Heart left ventricle (tissue), 16 donors: ENCODE measurements around the gene COL26A1. TPM values are rescaled to one million over a fixed set of nuclear protein-coding genes. Genes with fewer than 3 reads are reported as not detected.

Source experiments
- ATAC-seq, 4 donors: fragments of 200-7000 bp; cut with Tn5 transposase; one replicate each; pipeline ENCODE4 v1.9.1; 2020 to 2022; ENCODE audit warnings: moderate library complexity in 4 of 4, mild to moderate bottlenecking in 3 of 4, moderate number of reproducible peaks in 1 of 4
- DNase-seq, 5 donors: peaks; one replicate each; pipeline ENCODE4 v3.0.0-alpha.2; 2020
- H3K27ac ChIP-seq, 12 donors: fragments of 200-600 bp; sonication (generic) in 4 of 12; one replicate each; pipeline versions ENCODE4 v1.5.0 to v1.8.0; 2016 to 2022; ENCODE audit warnings: mild to moderate bottlenecking in 2 of 12
- H3K27me3 ChIP-seq, 9 donors: fragments of 200-600 bp; sonication (generic) in 2 of 9; one replicate each; pipeline versions ENCODE4 v1.5.1 to v1.8.0; 2016 to 2022; ENCODE audit warnings: mild to moderate bottlenecking in 3 of 9
- H3K36me3 ChIP-seq, 9 donors: fragments of 200-600 bp; sonication (generic) in 2 of 9; one replicate each; pipeline versions ENCODE4 v1.5.0 to v1.8.0; 2018 to 2022; ENCODE audit warnings: mild to moderate bottlenecking in 2 of 9
- H3K4me1 ChIP-seq, 12 donors: fragments of 200-600 bp; sonication (generic) in 4 of 12; one replicate each; pipeline versions ENCODE4 v1.5.0 to v1.8.0; 2016 to 2022; ENCODE audit warnings: mild to moderate bottlenecking in 3 of 12
- H3K4me3 ChIP-seq, 12 donors: fragments of 200-600 bp; sonication (generic) in 4 of 12; one replicate each; pipeline versions ENCODE4 v1.5.0 to v1.8.0; 2017 to 2022; ENCODE audit warnings: mild to moderate bottlenecking in 9 of 12, moderate library complexity in 4 of 12
- H3K9me3 ChIP-seq, 12 donors: fragments of 200-600 bp; sonication (generic) in 4 of 12; one replicate each; pipeline versions ENCODE4 v1.5.0 to v1.8.0; 2016 to 2022; ENCODE audit warnings: mild to moderate bottlenecking in 1 of 12
- POLR2A ChIP-seq, 2 donors: fragments of 450-650 bp; IDR thresholded peaks; one replicate each; pipeline ENCODE4 v1.6.1; 2017; ENCODE audit warnings: antibody characterized with exemption in 2 of 2, mild to moderate bottlenecking in 2 of 2, moderate library complexity in 2 of 2
- WGBS, 4 donors: extraction: QIAGEN DNeasy Blood & Tissue Kit in 2 of 4; methylation state at CpG; one replicate each; pipeline versions ENCODE4 v1.1.5 to v1.1.7; 2013 to 2018; 5-methylcytosine and 5-hydroxymethylcytosine counted together
- intact Hi-C, 10 donors: fragments of 100-400 bp; cut with DNase I; formaldehyde crosslinking; loops; one replicate each; pipeline versions ENCODE4 v1.11.1 to v1.14.2; 2022
- polyA plus RNA-seq, 2 donors: library from polyadenylated mRNA; stranded (reverse); fragments of 200-250 nt; gene quantifications; one replicate each; pipeline ENCODE4 v1.2.3, GENCODE V29; 2013
- total RNA-seq, 9 donors: library from RNA; depleted of rRNA in 2 of 9; stranded (reverse); fragments of >200 nt in 2 of 9; fragmentation: NEBNext Ultra II Directional in 3 of 9; extraction: Animal tissue kit (Norgen Biotek cat#: 25700) in 3 of 9; gene quantifications; one replicate each; pipeline versions ENCODE4 v1.1.0 to v1.2.4, GENCODE V29; 2016 to 2023
- TF ChIP-seq, protein P1 (sequence below), 12 donors: fragments of 200-600 bp; sonication (generic) in 4 of 12; IDR thresholded peaks; one replicate each; pipeline versions ENCODE4 v1.5.0 to v1.8.0; 2018 to 2022; ENCODE audit warnings: antibody characterized with exemption in 12 of 12, mild to moderate bottlenecking in 5 of 12
- donor health status: ischemic (EF 13 %, LVEDD 7.1; RV severe dilation, severe dysfunction).
- donor health status: healthy with polysubstance abuse.
- donor health status: DM: no; HTN: yes; CAD: no.
- donor health status: DM: no; HTN: no; CAD: no.
- donor health status: ischemic (EF 25% LVEDD 6.9; RV normal size, moderate dysfunction).
- donor health status: ischemic (EF 25% LVEDD 5.7; RV mildly dilated, moderate dysfunction).
- donor health status: healthy.
- donor health status: DM: yes; HTN: yes; CAD: no.
- donor health status: ischemic (EF 35%, LVEDD 5.7; RV mildly dilated, moderate dysfunction).
- donor health status: nonischemic (EF 11% LVEDD 7.7; RV severe dilation, severe dysfunction).
- donor health status: DM: yes; HTN: yes; CAD: no.
- donor health status: PGD.
- donor health status: ischemic (EF 29% LVEDD 5.4; RV normal size, mild dysfunction).
- donor health status: nonischemic (EF 23%, LVEDD 6.1; RV moderate dilation, normal function).

Gene COL26A1
- total and polyA plus RNA-seq, 11 donors: 0.08 to 2.1 TPM; not detected in 9

DNA sequence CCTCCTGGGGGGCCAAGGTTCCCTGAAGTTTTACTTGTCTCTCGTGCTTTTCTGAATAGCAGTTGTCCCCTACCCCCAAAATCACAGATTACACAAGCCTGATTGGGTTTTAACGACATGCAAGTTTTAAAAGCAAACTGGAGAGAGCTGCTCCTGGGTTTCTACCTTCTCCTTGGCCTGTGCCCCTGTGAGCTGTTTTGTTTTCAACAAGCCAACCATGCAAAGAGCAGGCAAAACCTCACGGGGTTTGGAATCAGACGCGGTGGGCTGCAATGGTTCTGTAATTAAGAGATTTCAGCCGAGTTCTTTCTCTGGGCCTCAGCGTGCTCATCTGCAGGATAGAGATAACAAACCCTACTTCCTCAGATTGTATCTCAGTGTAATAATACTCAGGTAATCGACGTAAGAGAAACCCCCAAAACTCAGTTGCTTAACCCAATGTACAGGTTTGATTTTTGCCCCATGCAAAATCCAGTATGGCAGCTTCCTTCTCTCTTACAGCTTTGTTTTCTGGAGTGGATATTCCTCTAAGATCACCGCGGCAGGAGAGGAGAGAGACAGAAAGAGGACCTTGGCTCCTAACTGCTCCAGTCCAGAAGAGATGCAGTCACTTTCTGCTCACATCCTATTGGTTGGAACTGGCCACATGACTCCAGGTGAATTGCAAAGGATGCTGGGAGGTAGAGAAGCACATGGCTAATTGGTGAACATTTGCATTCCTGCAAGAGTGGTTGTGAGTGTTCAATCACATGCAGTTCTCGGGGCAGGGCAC, 224.4 kb downstream of the COL26A1 start:
- peaks cover 0 to 13% (median 4%) of the 10 kb centered on the region in 12 donors for H3K9me3 ChIP-seq
- peaks cover 0 to 5% (median 0%) of the 10 kb centered on the region in 9 donors for H3K27me3 ChIP-seq
- H3K27ac ChIP-seq: no peak overlapping the region
- DNase-seq (no peak), ATAC-seq (no peak)
- intact Hi-C loops: no loop called here
- H3K4me1 ChIP-seq: no peaks in the 10 kb centered on the region
- WGBS, 4 donors: 64 to 80% (median 66%) methylated on average over 12 of the region's 12 CpGs
- no peak overlapping the region for H3K4me3 ChIP-seq
- H3K36me3 ChIP-seq: no peaks in the 10 kb centered on the region
- TF ChIP-seq, protein P1, sequence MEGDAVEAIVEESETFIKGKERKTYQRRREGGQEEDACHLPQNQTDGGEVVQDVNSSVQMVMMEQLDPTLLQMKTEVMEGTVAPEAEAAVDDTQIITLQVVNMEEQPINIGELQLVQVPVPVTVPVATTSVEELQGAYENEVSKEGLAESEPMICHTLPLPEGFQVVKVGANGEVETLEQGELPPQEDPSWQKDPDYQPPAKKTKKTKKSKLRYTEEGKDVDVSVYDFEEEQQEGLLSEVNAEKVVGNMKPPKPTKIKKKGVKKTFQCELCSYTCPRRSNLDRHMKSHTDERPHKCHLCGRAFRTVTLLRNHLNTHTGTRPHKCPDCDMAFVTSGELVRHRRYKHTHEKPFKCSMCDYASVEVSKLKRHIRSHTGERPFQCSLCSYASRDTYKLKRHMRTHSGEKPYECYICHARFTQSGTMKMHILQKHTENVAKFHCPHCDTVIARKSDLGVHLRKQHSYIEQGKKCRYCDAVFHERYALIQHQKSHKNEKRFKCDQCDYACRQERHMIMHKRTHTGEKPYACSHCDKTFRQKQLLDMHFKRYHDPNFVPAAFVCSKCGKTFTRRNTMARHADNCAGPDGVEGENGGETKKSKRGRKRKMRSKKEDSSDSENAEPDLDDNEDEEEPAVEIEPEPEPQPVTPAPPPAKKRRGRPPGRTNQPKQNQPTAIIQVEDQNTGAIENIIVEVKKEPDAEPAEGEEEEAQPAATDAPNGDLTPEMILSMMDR (IDR thresholded peaks at IDR 0.05): no peak
- TF ChIP-seq POLR2A (IDR thresholded peaks at IDR 0.05): no peak

DNA sequence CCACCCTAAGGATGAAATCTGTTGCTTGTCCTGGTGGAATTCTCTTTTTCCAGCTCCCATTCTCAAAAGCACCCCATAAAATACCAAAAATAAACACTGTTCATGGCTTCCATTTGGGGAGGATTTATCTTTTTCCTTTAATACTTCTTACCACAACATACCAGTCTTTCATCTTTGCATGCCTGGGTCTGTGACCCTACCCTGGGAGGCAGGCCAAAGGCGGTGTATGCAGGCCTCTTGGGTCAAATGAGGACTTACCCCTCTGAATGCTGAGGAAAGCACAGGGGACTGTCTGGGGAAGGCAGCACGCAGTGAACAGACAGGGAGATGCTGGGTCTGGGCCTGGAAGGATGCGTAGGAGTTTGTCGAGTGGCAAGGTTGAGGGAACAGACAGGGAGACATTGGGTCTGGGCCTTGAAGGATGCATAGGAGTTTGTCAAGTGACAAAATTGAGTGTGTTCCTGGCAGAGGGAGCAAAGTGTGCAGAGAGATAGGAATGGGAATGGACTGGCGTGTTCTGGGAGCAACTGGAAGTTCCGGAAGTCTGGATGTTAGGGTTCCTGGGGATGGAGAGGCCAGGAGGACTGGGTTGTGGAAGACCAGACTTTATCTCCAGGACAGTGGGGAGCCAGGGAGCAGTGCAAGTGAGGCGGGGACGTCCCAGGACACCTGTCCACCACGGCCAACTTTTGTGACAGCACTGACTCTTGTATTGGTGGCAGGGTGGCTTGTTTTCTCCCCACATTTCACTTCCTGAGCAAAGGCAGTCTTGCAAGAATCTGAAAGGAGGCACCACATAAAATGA, 225.7 kb downstream of the COL26A1 start:
- H3K27ac ChIP-seq: no peak overlapping the region
- no peak for TF ChIP-seq POLR2A (IDR thresholded peaks at IDR 0.05)
- TF ChIP-seq, protein P1 (IDR thresholded peaks at IDR 0.05): no peak
- no peak overlapping the region for H3K4me3 ChIP-seq
- DNase-seq: peak in 1 of 5 donors; percentile 4
- H3K9me3 ChIP-seq: peaks cover 0 to 7% (median 2%) of the 10 kb centered on the region in 12 donors
- no peaks in the 10 kb centered on the region for H3K36me3 ChIP-seq
- 83 to 88% (median 85%) methylated on average over 9 of the region's 9 CpGs for WGBS, 4 donors
- no peak for ATAC-seq
- H3K4me1 ChIP-seq: no peaks in the 10 kb centered on the region
- intact Hi-C loops: no loop called here
- no peaks in the 10 kb centered on the region for H3K27me3 ChIP-seq

GRCh38 chr7:101589052-101589451, 226.4 kb downstream of the COL26A1 start:
- TF ChIP-seq, protein P1 (IDR thresholded peaks at IDR 0.05): no peak
- TF ChIP-seq POLR2A (IDR thresholded peaks at IDR 0.05): no peak
- Histone ChIP-seq H3K27ac (no peak overlapping the region), H3K9me3 (no peaks in the 10 kb centered on the region), H3K27me3 (no peaks in the 10 kb centered on the region), H3K4me1 (no peaks in the 10 kb centered on the region), H3K4me3 (no peak overlapping the region), H3K36me3 (no peaks in the 10 kb centered on the region)
- intact Hi-C loops: no loop called here
- DNase-seq: peak in 1 of 5 donors; percentile 8
- 69 to 75% (median 74%) methylated on average over 5 of the region's 5 CpGs for WGBS, 4 donors
- no peak for ATAC-seq

DNA sequence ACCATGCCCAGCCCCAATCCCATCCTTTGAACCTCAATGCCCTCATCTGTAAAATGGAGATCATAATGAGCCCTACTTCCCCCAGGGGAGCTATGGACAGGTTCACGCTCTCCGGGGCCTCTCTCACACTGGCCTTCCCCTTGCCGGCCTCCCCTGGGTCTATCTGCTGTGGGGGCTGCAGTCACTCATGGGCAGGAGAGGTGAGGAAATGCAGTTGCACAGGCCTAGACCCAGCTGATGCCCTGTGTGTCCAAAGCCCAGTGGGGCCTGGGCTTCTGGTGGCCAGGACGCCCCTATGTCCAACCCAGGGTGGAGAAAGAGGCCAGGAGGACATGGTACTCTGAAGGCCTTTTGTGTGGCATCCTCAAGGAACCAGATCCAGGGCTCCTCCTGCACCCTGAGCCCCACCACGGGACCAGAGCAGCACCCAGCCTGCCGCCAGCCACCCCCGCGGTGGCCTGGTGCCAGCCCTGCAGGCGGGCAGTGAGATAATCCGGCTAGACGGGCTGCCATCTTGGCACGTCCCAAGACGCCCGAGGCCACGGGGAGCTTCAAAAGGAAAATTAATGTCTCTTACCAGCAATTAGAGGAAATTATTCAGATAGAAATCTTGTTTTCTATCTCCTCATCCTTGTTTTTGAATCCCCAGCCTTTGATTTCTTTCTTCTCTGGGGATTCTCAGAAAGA, 227.4 kb downstream of the COL26A1 start:
- TF ChIP-seq, protein P1 (IDR thresholded peaks at IDR 0.05): no peak
- no peak for TF ChIP-seq POLR2A (IDR thresholded peaks at IDR 0.05)
- ATAC-seq (no peak), DNase-seq (peak in 1 of 5 donors; percentile 4)
- Histone ChIP-seq H3K36me3 (no peaks in the 10 kb centered on the region), H3K27ac (no peak overlapping the region), H3K4me3 (no peak overlapping the region), H3K9me3 (no peaks in the 10 kb centered on the region), H3K27me3 (no peaks in the 10 kb centered on the region), H3K4me1 (no peaks in the 10 kb centered on the region)
- intact Hi-C loops: no loop called here
- 79 to 88% (median 80%) methylated on average over 15 of the region's 15 CpGs for WGBS, 4 donors
